ENCODE results near the gene ANKRD28.

DNA sequence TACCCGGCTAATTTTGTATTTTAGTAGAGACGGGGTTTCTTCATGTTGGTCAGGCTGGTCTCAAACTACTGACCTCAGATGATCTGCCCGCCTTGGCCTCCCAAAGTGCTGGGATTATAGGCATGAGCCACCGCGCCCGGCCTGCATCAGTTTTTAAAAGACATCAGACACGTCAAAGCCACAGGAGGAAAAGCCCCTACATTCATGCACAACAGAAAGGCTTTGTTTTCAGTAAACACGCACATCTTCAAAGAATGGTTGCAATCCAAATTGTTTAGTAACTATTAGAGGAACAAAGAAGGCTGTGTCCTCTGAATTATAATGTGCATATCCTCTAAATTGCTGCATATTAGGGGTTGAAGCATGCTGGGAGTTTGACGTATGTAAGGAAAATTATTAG lies 142.9 kb downstream of the ANKRD28 start:
- TF ChIP-seq, protein P1, sequence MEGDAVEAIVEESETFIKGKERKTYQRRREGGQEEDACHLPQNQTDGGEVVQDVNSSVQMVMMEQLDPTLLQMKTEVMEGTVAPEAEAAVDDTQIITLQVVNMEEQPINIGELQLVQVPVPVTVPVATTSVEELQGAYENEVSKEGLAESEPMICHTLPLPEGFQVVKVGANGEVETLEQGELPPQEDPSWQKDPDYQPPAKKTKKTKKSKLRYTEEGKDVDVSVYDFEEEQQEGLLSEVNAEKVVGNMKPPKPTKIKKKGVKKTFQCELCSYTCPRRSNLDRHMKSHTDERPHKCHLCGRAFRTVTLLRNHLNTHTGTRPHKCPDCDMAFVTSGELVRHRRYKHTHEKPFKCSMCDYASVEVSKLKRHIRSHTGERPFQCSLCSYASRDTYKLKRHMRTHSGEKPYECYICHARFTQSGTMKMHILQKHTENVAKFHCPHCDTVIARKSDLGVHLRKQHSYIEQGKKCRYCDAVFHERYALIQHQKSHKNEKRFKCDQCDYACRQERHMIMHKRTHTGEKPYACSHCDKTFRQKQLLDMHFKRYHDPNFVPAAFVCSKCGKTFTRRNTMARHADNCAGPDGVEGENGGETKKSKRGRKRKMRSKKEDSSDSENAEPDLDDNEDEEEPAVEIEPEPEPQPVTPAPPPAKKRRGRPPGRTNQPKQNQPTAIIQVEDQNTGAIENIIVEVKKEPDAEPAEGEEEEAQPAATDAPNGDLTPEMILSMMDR (conservative IDR thresholded peaks at IDR 0.05): no peak
- no peak for TF ChIP-seq EZH2 (IDR thresholded peaks at IDR 0.05; ENCODE audit: low read depth)
